B cell (primary cell): ENCODE results near the gene TBATA.

Source experiments
- EZH2 ChIP-seq: IDR thresholded peaks from 2 replicates; pipeline ENCODE4 v1.6.1; 2012; ENCODE audit warnings: borderline replicate concordance, low read depth, mild to moderate bottlenecking, moderate library complexity, low read length; ENCODE audit not compliant: insufficient read depth, poor library complexity, severe bottlenecking
- TF ChIP-seq, protein P1 (sequence below): fragments of 200-600 bp; IDR thresholded peaks from one replicate; pipeline ENCODE4 v1.8.0; 2022; ENCODE audit warnings: antibody characterized with exemption, mild to moderate bottlenecking

DNA sequence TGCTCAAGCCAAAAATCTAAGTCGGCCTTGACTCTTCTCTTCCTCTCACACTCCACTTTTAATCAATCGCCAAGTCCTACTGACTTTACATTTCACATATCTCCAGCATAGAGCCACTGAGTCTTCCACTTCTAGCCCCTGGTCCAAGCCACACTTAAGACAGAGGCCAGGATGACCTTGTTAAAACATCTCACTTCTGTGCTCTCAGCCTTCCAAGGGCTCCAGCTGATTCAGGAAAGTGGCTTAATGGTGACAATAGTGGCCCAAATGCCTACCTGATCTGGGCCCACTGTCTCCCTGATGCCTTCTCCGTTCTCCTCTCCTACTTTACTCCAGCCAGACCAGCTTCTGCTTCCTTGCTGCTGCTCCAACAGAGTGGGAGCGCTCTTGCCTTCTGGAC is 4.4 kb downstream of the TBATA start:
- TF ChIP-seq, protein P1, sequence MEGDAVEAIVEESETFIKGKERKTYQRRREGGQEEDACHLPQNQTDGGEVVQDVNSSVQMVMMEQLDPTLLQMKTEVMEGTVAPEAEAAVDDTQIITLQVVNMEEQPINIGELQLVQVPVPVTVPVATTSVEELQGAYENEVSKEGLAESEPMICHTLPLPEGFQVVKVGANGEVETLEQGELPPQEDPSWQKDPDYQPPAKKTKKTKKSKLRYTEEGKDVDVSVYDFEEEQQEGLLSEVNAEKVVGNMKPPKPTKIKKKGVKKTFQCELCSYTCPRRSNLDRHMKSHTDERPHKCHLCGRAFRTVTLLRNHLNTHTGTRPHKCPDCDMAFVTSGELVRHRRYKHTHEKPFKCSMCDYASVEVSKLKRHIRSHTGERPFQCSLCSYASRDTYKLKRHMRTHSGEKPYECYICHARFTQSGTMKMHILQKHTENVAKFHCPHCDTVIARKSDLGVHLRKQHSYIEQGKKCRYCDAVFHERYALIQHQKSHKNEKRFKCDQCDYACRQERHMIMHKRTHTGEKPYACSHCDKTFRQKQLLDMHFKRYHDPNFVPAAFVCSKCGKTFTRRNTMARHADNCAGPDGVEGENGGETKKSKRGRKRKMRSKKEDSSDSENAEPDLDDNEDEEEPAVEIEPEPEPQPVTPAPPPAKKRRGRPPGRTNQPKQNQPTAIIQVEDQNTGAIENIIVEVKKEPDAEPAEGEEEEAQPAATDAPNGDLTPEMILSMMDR: no peak
- TF ChIP-seq EZH2: no peak
